HEK293 (cell line): ENCODE results near the gene PGPEP1.

Experiments used
- EGR2 ChIP-seq: fragments of 450-650 bp; formaldehyde crosslinking; IDR thresholded peaks from 2 replicates; pipeline ENCODE4 v1.5.1; 2016; ENCODE audit warnings: low read depth, missing biosample characterization, missing genetic modification characterization
- GLI2 ChIP-seq: fragments of 450-650 bp; formaldehyde crosslinking; IDR thresholded peaks from 2 replicates; pipeline ENCODE4; 2017; ENCODE audit warnings: missing biosample characterization, missing genetic modification characterization, low read depth, borderline replicate concordance
- HOXC10 ChIP-seq: sonication (generic); formaldehyde crosslinking; IDR thresholded peaks from 2 replicates; pipeline ENCODE4 v1.8.1; 2023; ENCODE audit warnings: mild to moderate bottlenecking, missing genetic modification reagents
- TCF7L2 ChIP-seq: IDR thresholded peaks from 2 replicates; pipeline ENCODE4 v1.6.1; 2011; ENCODE audit warnings: low read depth, mild to moderate bottlenecking, inconsistent platforms, low read length, moderate library complexity, borderline replicate concordance
- ZBTB20 ChIP-seq: fragments of 450-650 bp; formaldehyde crosslinking; IDR thresholded peaks from 2 replicates; pipeline ENCODE4 v1.5.1; 2016; ENCODE audit warnings: missing biosample characterization, missing genetic modification characterization
- ZBTB6 ChIP-seq: fragments of 450-650 bp; formaldehyde crosslinking; IDR thresholded peaks from 2 replicates; pipeline ENCODE4 v1.5.1; 2017; ENCODE audit warnings: missing biosample characterization, missing genetic modification characterization
- ZFHX2 ChIP-seq: fragments of 450-650 bp; formaldehyde crosslinking; conservative IDR thresholded peaks from 2 replicates; pipeline ENCODE4 v1.5.1; 2016; ENCODE audit warnings: missing biosample characterization, missing genetic modification characterization
- ZFP69B ChIP-seq: fragments of 450-650 bp; formaldehyde crosslinking; IDR thresholded peaks from 2 replicates; pipeline ENCODE4 v1.5.1; 2016; ENCODE audit warnings: missing biosample characterization, missing genetic modification characterization
- ZNF133 ChIP-seq: fragments of 450-650 bp; formaldehyde crosslinking; IDR thresholded peaks from 2 replicates; pipeline ENCODE4 v1.5.1; 2016; ENCODE audit warnings: missing biosample characterization, missing genetic modification characterization
- ZNF140 ChIP-seq: fragments of 450-650 bp; formaldehyde crosslinking; IDR thresholded peaks from 2 replicates; pipeline ENCODE4 v1.5.1; 2016; ENCODE audit warnings: missing biosample characterization, missing genetic modification characterization
- ZNF146 ChIP-seq: fragments of 450-650 bp; formaldehyde crosslinking; IDR thresholded peaks from 2 replicates; pipeline ENCODE4 v1.5.1; 2016; ENCODE audit warnings: missing biosample characterization, missing genetic modification characterization
- ZNF155 ChIP-seq: fragments of 450-650 bp; formaldehyde crosslinking; IDR thresholded peaks from 2 replicates; pipeline ENCODE4 v1.5.1; 2016; ENCODE audit warnings: missing biosample characterization, missing genetic modification characterization
- ZNF274 ChIP-seq, 2 experiments: fragments of 200-500 bp in 1 of 2; fragments of 450-650 bp in 1 of 2; sonication (Bioruptor generic) in 1 of 2; formaldehyde crosslinking in 1 of 2; IDR thresholded peaks; 2 replicates each; pipeline versions ENCODE4 v1.5.1 to v1.6.1; 2014 to 2016; ENCODE audit warnings: borderline replicate concordance in 1 of 2, inconsistent platforms in 1 of 2, low read length in 1 of 2, missing biosample characterization in 1 of 2, missing genetic modification characterization in 1 of 2
- ZNF292 ChIP-seq: fragments of 450-650 bp; formaldehyde crosslinking; IDR thresholded peaks from 2 replicates; pipeline ENCODE4 v1.5.1; 2016; ENCODE audit warnings: low read depth, missing biosample characterization, missing genetic modification characterization, borderline replicate concordance
- ZNF324 ChIP-seq: fragments of 450-650 bp; formaldehyde crosslinking; IDR thresholded peaks from 2 replicates; pipeline ENCODE4 v1.5.1; 2016; ENCODE audit warnings: missing biosample characterization, missing genetic modification characterization
- ZNF362 ChIP-seq: fragments of 450-650 bp; formaldehyde crosslinking; IDR thresholded peaks from 2 replicates; pipeline ENCODE4 v1.5.1; 2016; ENCODE audit warnings: missing biosample characterization, missing genetic modification characterization
- ZNF513 ChIP-seq: fragments of 450-650 bp; IDR thresholded peaks from 2 replicates; pipeline ENCODE4 v1.5.1; 2018; ENCODE audit warnings: missing biosample characterization, missing genetic modification characterization
- ZNF518A ChIP-seq: fragments of 450-650 bp; formaldehyde crosslinking; conservative IDR thresholded peaks from 2 replicates; pipeline ENCODE4 v1.5.1; 2016; ENCODE audit warnings: low read depth, missing biosample characterization, missing genetic modification characterization
- ZNF548 ChIP-seq: fragments of 450-650 bp; formaldehyde crosslinking; IDR thresholded peaks from 2 replicates; pipeline ENCODE4 v1.5.1; 2016; ENCODE audit warnings: missing biosample characterization, missing genetic modification characterization
- ZNF555 ChIP-seq: fragments of 450-650 bp; formaldehyde crosslinking; conservative IDR thresholded peaks from 2 replicates; pipeline ENCODE4 v1.5.1; 2017; ENCODE audit warnings: missing biosample characterization, mild to moderate bottlenecking, missing genetic modification characterization, inconsistent platforms
- ZNF561 ChIP-seq: fragments of 450-650 bp; IDR thresholded peaks from 2 replicates; pipeline ENCODE4 v1.5.1; 2018; ENCODE audit warnings: missing biosample characterization, missing genetic modification characterization, borderline replicate concordance
- ZNF580 ChIP-seq: fragments of 450-650 bp; formaldehyde crosslinking; IDR thresholded peaks from 2 replicates; pipeline ENCODE4 v1.5.1; 2016; ENCODE audit warnings: missing biosample characterization, missing genetic modification characterization
- ZNF610 ChIP-seq: fragments of 450-650 bp; formaldehyde crosslinking; IDR thresholded peaks from 2 replicates; pipeline ENCODE4 v1.5.1; 2016; ENCODE audit warnings: missing biosample characterization, missing genetic modification characterization, borderline replicate concordance
- ZNF621 ChIP-seq: fragments of 450-650 bp; formaldehyde crosslinking; IDR thresholded peaks from 2 replicates; pipeline ENCODE4 v1.5.1; 2017; ENCODE audit warnings: missing biosample characterization, missing genetic modification characterization
- ZNF624 ChIP-seq: fragments of 450-650 bp; formaldehyde crosslinking; IDR thresholded peaks from 2 replicates; pipeline ENCODE4 v1.5.1; 2017; ENCODE audit warnings: missing biosample characterization, missing genetic modification characterization
- ZNF677 ChIP-seq: fragments of 450-650 bp; IDR thresholded peaks from 2 replicates; pipeline ENCODE4 v1.5.0; 2018; ENCODE audit warnings: missing biosample characterization, mild to moderate bottlenecking, missing genetic modification characterization, moderate library complexity
- ZSCAN30 ChIP-seq: fragments of 450-650 bp; IDR thresholded peaks from 2 replicates; pipeline ENCODE4 v1.5.1; 2018; ENCODE audit warnings: missing biosample characterization, mild to moderate bottlenecking, missing genetic modification characterization, moderate library complexity

PGPEP1 gene

GRCh38 chr19:18291590-18292461 lies 48.6 kb upstream of the PGPEP1 start (continued):
- TF ChIP-seq ZNF518A = no peak
- TF ChIP-seq ZNF561 (tag by site-specific recombination) = no peak; the same call in 1 of the 2 replicates
- TF ChIP-seq ZNF624 = no peak
- TF ChIP-seq ZNF155 = no peak
- TF ChIP-seq ZNF292 (tag by site-specific recombination) = no peak
- TF ChIP-seq ZNF362 (tag by site-specific recombination) = no peak
- no peak for TF ChIP-seq ZNF274 (IDR thresholded peaks at IDR 0.05; ENCODE audit: low read length)
- TF ChIP-seq ZNF274 (tag by site-specific recombination; IDR thresholded peaks at IDR 0.05; ENCODE audit: borderline replicate concordance) = no peak
- TF ChIP-seq HOXC10 (CRISPR knock-in tag) = no peak
- peak; percentile 77 for TF ChIP-seq ZFP69B
- no peak for TF ChIP-seq GLI2
- peak; percentile 17; the same call in 1 of the 2 replicates for TF ChIP-seq ZNF146 (tag by site-specific recombination)
- peak; percentile 89 for TF ChIP-seq ZFHX2 (tag by site-specific recombination)
- TF ChIP-seq ZNF513 = no peak
- peak; percentile 88 for TF ChIP-seq ZNF324
- no peak for TF ChIP-seq ZNF555 (tag by site-specific recombination)
- TF ChIP-seq ZNF610 (tag by site-specific recombination) = peak; percentile 22; the same call in 1 of the 2 replicates
- TF ChIP-seq ZNF133 (tag by site-specific recombination) = no peak
- TF ChIP-seq ZNF621 = no peak
- peak; percentile 79 for TF ChIP-seq EGR2 (tag by site-specific recombination)
- no peak for TF ChIP-seq ZNF548 (tag by site-specific recombination)
- TF ChIP-seq ZBTB6 = peak; percentile 75
- TF ChIP-seq ZNF140 = no peak
- no peak for TF ChIP-seq TCF7L2
- TF ChIP-seq ZBTB20 = peak; percentile 83
- peak; percentile 76 for TF ChIP-seq ZSCAN30 (tag by site-specific recombination)
- no peak for TF ChIP-seq ZNF677 (tag by site-specific recombination)
- peak; percentile 36; the same call in 1 of the 2 replicates for TF ChIP-seq ZNF580 (tag by site-specific recombination)
